Measurements from ENCODE around the gene MAX. TPM values are rescaled to one million over a fixed set of nuclear protein-coding genes. Genes with fewer than 3 reads are reported as not detected.

MAX gene
- total and polyA plus RNA-seq, 2 of the 4 experiments (the other 2 are of a cell fraction): 45.2 to 51.8 TPM

DNA sequence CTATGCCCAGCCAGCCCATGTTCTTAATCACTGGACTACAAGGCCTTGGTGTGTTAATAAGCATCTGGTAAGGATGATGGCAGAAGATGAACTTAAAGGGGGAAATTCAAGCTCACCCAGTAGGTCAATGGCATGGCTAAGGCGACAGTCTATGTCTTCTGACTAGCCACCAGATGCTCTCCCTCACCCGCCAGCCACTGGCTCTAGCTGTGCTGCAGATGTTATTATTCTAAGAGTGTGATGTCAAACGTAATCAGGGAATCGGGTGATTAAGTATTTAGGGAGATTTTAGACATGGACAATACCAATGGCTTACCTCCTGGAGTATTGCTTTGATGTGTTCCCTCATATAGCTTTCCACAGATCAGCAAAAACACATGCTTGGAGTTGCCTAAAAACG lies 39.2 kb upstream of the MAX start:
- no TSS peak for BruUV-seq (replicated peaks)
- dilution Hi-C loops (cut with HindIII; ENCODE audit: low sequenced_read_pairs, unreplicated experiment) (no loop called here), intact Hi-C loops (cut with micrococcal nuclease) (no loop called here), in situ Hi-C loops (cut with MboI; ENCODE audit: low sequenced_read_pairs) (no loop called here)
- H4K5ac ChIP-seq (ENCODE audit: low read depth, low read length): no peak overlapping the region
- H3K4me3 ChIP-seq (ENCODE audit: insufficient read depth, low read depth, low read length): no peak overlapping the region
- H4K20me1 ChIP-seq (ENCODE audit: insufficient read depth, low read length): no peaks in the 10 kb centered on the region
- H3K36me3 ChIP-seq (ENCODE audit: control insufficient read depth, insufficient read depth, low read length): no peaks in the 10 kb centered on the region
- no peak overlapping the region for H3K14ac ChIP-seq (replicated peaks; ENCODE audit: low read depth, low read length)
- no peak overlapping the region for H2BK20ac ChIP-seq (ENCODE audit: low read depth, low read length)
- no peak overlapping the region for H4K8ac ChIP-seq (ENCODE audit: low read depth in 2 of 2, low read length in 2 of 2)
- no peak overlapping the region for H3K56ac ChIP-seq (ENCODE audit: extremely low read depth, insufficient read depth, low read length)
- no peak overlapping the region for H2BK15ac ChIP-seq (ENCODE audit: low read depth, low read length)
- no peak overlapping the region for H2AFZ ChIP-seq (replicated peaks; ENCODE audit: low read length, poor library complexity)
- WGBS, 2 experiments (ENCODE audit: extremely low coverage in 2 of 2, insufficient read length in 1 of 2): no CpG with 5 or more reads among the region's 5 CpGs
- H3K18ac ChIP-seq (ENCODE audit: low read depth, low read length): no peak overlapping the region
- TF ChIP-seq BHLHE40 (IDR thresholded peaks at IDR 0.05; ENCODE audit: low read depth, low read length): no peak
- TF ChIP-seq SMC3 (IDR thresholded peaks at IDR 0.05; ENCODE audit: low read depth, low read length): no peak
- TF ChIP-seq CHD1 (IDR thresholded peaks at IDR 0.05; ENCODE audit: low read depth, low read length): no peak
- no peak for TF ChIP-seq FOS (IDR thresholded peaks at IDR 0.05; ENCODE audit: low read depth, low read length)
- TF ChIP-seq, protein P1, sequence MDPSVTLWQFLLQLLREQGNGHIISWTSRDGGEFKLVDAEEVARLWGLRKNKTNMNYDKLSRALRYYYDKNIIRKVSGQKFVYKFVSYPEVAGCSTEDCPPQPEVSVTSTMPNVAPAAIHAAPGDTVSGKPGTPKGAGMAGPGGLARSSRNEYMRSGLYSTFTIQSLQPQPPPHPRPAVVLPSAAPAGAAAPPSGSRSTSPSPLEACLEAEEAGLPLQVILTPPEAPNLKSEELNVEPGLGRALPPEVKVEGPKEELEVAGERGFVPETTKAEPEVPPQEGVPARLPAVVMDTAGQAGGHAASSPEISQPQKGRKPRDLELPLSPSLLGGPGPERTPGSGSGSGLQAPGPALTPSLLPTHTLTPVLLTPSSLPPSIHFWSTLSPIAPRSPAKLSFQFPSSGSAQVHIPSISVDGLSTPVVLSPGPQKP (IDR thresholded peaks at IDR 0.05; ENCODE audit: borderline replicate concordance, low read depth, low read length): no peak
- no peak for TF ChIP-seq MAZ (IDR thresholded peaks at IDR 0.05; ENCODE audit: borderline replicate concordance, low read depth, low read length)
- TF ChIP-seq MAFK (IDR thresholded peaks at IDR 0.05; ENCODE audit: low read depth, low read length): no peak
- TF ChIP-seq RCOR1 (IDR thresholded peaks at IDR 0.05; ENCODE audit: insufficient replicate concordance, low read length): no peak
- TF ChIP-seq RFX5 (IDR thresholded peaks at IDR 0.05; ENCODE audit: low read depth, low read length): no peak
- no peak for TF ChIP-seq CEBPB (IDR thresholded peaks at IDR 0.05; ENCODE audit: low read depth, low read length)
- TF ChIP-seq, protein P2, sequence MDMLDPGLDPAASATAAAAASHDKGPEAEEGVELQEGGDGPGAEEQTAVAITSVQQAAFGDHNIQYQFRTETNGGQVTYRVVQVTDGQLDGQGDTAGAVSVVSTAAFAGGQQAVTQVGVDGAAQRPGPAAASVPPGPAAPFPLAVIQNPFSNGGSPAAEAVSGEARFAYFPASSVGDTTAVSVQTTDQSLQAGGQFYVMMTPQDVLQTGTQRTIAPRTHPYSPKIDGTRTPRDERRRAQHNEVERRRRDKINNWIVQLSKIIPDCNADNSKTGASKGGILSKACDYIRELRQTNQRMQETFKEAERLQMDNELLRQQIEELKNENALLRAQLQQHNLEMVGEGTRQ (IDR thresholded peaks at IDR 0.05; ENCODE audit: low read depth, low read length): no peak
- TF ChIP-seq RAD21 (IDR thresholded peaks at IDR 0.05; ENCODE audit: low read length): no peak
- TF ChIP-seq, protein P3, sequence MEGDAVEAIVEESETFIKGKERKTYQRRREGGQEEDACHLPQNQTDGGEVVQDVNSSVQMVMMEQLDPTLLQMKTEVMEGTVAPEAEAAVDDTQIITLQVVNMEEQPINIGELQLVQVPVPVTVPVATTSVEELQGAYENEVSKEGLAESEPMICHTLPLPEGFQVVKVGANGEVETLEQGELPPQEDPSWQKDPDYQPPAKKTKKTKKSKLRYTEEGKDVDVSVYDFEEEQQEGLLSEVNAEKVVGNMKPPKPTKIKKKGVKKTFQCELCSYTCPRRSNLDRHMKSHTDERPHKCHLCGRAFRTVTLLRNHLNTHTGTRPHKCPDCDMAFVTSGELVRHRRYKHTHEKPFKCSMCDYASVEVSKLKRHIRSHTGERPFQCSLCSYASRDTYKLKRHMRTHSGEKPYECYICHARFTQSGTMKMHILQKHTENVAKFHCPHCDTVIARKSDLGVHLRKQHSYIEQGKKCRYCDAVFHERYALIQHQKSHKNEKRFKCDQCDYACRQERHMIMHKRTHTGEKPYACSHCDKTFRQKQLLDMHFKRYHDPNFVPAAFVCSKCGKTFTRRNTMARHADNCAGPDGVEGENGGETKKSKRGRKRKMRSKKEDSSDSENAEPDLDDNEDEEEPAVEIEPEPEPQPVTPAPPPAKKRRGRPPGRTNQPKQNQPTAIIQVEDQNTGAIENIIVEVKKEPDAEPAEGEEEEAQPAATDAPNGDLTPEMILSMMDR (conservative IDR thresholded peaks at IDR 0.05; ENCODE audit: low read depth, low read length): no peak
- no peak for TF ChIP-seq POLR2A (IDR thresholded peaks at IDR 0.05; ENCODE audit: low read depth, low read length)
- no peak for TF ChIP-seq NFE2L2 (IDR thresholded peaks at IDR 0.05; ENCODE audit: low read depth, low read length)
- no peak overlapping the region for H3K9ac ChIP-seq (ENCODE audit: low read depth, low read length)
- H3K9me1 ChIP-seq (ENCODE audit: insufficient read depth, low read length): no peaks in the 10 kb centered on the region
- no peak overlapping the region for H2BK5ac ChIP-seq (ENCODE audit: low read depth, low read length, poor library complexity, severe bottlenecking)
- H4K91ac ChIP-seq (ENCODE audit: insufficient read depth, low read depth, low read length): no peak overlapping the region
- peaks cover 25% of the 10 kb centered on the region for H3K27me3 ChIP-seq (ENCODE audit: control insufficient read depth, insufficient read depth, low read length)
- no peaks in the 10 kb centered on the region for H3K79me1 ChIP-seq (ENCODE audit: low read depth in 1 of 2, low read length in 2 of 2)
- H3K27ac ChIP-seq (ENCODE audit: insufficient read depth, low read length): no peak overlapping the region
- no peak overlapping the region for H2AK5ac ChIP-seq (ENCODE audit: low read depth, low read length)
- CTCF ChIA-PET: no interaction called here
- H3K9me3 ChIP-seq (ENCODE audit: control insufficient read depth, insufficient read depth, low read length): no peaks in the 10 kb centered on the region
- H3K4me1 ChIP-seq (ENCODE audit: control insufficient read depth, insufficient read depth, low read length): no peaks in the 10 kb centered on the region
- no peak overlapping the region for H2BK120ac ChIP-seq (ENCODE audit: low read depth, low read length)
- DNase-seq: no peak
- H3K23ac ChIP-seq (ENCODE audit: low read depth, low read length): no peak overlapping the region
- no peak overlapping the region for H3K4ac ChIP-seq (ENCODE audit: low read depth, low read length)
- ATAC-seq (ENCODE audit: low read depth): no peak
- H2AK9ac ChIP-seq (replicated peaks; ENCODE audit: low read depth, low read length, poor library complexity): no peak overlapping the region
- POLR2A ChIA-PET (ENCODE audit: unreplicated experiment): no interaction called here
- H3K4me2 ChIP-seq (ENCODE audit: low read depth, low read length): no peak overlapping the region

All from IMR-90 (cell line).